A549 (cell line): ENCODE results near the gene CORO2A.

Experiments used
- BCL3 ChIP-seq: fragments of >200 bp; sonication (Bioruptor Twin); formaldehyde crosslinking; IDR thresholded peaks from 3 replicates; pipeline ENCODE4 v1.6.1; 2016
- CHD2 ChIP-seq: fragments of 150-350 bp; IDR thresholded peaks from 2 replicates; pipeline ENCODE4 v1.6.1; 2014; ENCODE audit warnings: low read length; ENCODE audit not compliant: partially characterized antibody
- CTCF ChIP-seq: fragments of >200 bp; sonication (Bioruptor Twin); formaldehyde crosslinking; IDR thresholded peaks from 3 replicates; pipeline ENCODE4 v1.5.1; 2016
- HDAC2 ChIP-seq: fragments of 200-600 bp; sonication (generic); IDR thresholded peaks from 2 replicates; pipeline ENCODE4 v1.6.1; 2016
- JUN ChIP-seq, 2 experiments: fragments of >200 bp; sonication (Bioruptor Twin); formaldehyde crosslinking; IDR thresholded peaks; 2 replicates in 1 of 2; 3 replicates in 1 of 2; pipeline ENCODE4 v1.6.1; 2016 to 2017
- POLR2A ChIP-seq: IDR thresholded peaks from 2 replicates; pipeline ENCODE4 v1.6.1; 2012; ENCODE audit warnings: mild to moderate bottlenecking, low read length
- ZFP36 ChIP-seq: fragments of 450-650 bp; IDR thresholded peaks from 2 replicates; pipeline ENCODE4 v1.6.1; 2014; ENCODE audit warnings: borderline replicate concordance; ENCODE audit not compliant: partially characterized antibody

- TF ChIP-seq POLR2A (no peak), CHD2 (no peak), CTCF (no peak), HDAC2 (no peak), JUN (IDR thresholded peaks at IDR 0.05) (no peak), BCL3 (no peak), ZFP36 (no peak)
These were observed 106.0 kb downstream of the CORO2A start for GRCh38 chr9:98086461-98086860.
